HL-60 (cell line): ENCODE results near the gene DDAH1.

Experiments
- GABPA ChIP-seq: IDR thresholded peaks from 2 replicates; pipeline ENCODE4 v1.6.1; 2012; ENCODE audit warnings: low read depth
- POLR2AphosphoS5 ChIP-seq: IDR thresholded peaks from 2 replicates; pipeline ENCODE4 v1.6.1; 2012; ENCODE audit warnings: low read depth
- REST ChIP-seq: IDR thresholded peaks from 2 replicates; pipeline ENCODE4 v1.6.1; 2012; ENCODE audit warnings: low read depth; ENCODE audit not compliant: insufficient replicate concordance
- TF ChIP-seq, protein P1 (sequence below): IDR thresholded peaks from one replicate; pipeline ENCODE4 v1.5.1; 2011; ENCODE audit warnings: low read length, control low read depth, inconsistent platforms; ENCODE audit not compliant: insufficient read depth

DNA sequence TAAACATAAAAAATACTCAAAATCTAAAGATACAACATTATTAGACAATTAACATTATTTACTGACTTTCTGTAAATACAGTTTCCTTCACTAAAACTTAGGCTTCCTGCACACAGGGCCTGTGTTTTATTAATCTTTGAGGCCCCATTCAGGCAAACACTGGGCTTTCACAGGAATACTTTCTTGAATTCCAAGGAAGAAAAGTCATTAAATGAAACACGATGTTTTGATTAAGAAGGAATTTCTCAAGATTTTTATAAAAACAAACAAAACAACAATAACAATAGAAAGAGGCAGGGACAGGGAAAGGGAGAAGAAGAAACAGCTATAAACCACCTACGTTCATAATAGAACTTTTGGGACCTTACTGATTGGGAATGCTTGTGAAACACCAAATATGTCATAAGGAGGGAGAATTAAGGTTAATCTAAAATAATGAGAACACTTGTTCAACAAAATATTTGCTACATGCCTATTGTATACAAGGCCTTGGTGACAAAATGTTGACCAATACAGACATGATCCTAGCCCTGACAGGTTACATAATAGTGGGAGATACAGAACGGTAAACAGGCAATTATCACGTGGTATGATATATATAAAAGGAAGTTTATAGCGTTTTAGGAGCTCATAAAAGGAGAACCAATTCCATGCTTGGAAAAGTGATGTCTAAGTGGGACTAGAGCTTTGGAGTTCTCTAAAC is 3.6 kb downstream of the DDAH1 start:
- TF ChIP-seq, protein P1, sequence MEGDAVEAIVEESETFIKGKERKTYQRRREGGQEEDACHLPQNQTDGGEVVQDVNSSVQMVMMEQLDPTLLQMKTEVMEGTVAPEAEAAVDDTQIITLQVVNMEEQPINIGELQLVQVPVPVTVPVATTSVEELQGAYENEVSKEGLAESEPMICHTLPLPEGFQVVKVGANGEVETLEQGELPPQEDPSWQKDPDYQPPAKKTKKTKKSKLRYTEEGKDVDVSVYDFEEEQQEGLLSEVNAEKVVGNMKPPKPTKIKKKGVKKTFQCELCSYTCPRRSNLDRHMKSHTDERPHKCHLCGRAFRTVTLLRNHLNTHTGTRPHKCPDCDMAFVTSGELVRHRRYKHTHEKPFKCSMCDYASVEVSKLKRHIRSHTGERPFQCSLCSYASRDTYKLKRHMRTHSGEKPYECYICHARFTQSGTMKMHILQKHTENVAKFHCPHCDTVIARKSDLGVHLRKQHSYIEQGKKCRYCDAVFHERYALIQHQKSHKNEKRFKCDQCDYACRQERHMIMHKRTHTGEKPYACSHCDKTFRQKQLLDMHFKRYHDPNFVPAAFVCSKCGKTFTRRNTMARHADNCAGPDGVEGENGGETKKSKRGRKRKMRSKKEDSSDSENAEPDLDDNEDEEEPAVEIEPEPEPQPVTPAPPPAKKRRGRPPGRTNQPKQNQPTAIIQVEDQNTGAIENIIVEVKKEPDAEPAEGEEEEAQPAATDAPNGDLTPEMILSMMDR = no peak
- TF ChIP-seq REST (no peak), GABPA (no peak), POLR2AphosphoS5 (no peak)
